HepG2 (cell line): ENCODE measurements around the gene CPNE8. TPM values are rescaled to one million over a fixed set of nuclear protein-coding genes. Genes with fewer than 3 reads are reported as not detected.

Experiments
- ATAC-seq: fragments of 200-7000 bp; cut with Tn5 transposase; 3 replicates; pipeline ENCODE4 v1.9.1; 2020; ENCODE audit warnings: mild to moderate bottlenecking, moderate library complexity
- BruUV-seq: library from RNA; stranded (reverse); fragments of 400-500 nt; replicated peaks from 2 replicates; lab custom pipeline; 2021; lab: Mats Ljungman, UMichigan
- CTCF ChIA-PET: fragments of 300-600 bp; formaldehyde crosslinking; extraction: SDS; loops from one replicate; lab custom pipeline; 2021; ENCODE audit warnings: low total read pairs, inconsistent platforms, low intra/inter-chr PET ratio; lab: Yijun Ruan, JAX
- POLR2A ChIA-PET: fragments of 350-600 bp; sonication (Branson Sonifier 250); formaldehyde crosslinking; loops from one replicate; lab custom pipeline; 2020; ENCODE audit warnings: antibody characterized with exemption, inconsistent platforms; lab: Yijun Ruan, JAX
- DNase-seq: peaks from one replicate; pipeline ENCODE4 v3.0.0-alpha.2; 2015; ENCODE audit warnings: low spot score
- FAIRE-seq: peaks from 3 replicates; lab custom pipeline; 2011; peaks lifted over from hg19 to GRCh38; lab: Jason Lieb, UNC
- H2AFZ ChIP-seq: one replicate; pipeline ENCODE4 v1.6.1; 2011; ENCODE audit warnings: low read length, inconsistent platforms
- H3K27ac ChIP-seq: fragments of 300-600 bp; 3 replicates; pipeline ENCODE4 v1.8.0; 2011; ENCODE audit warnings: mixed run types, mild to moderate bottlenecking, mixed read lengths, low read length, inconsistent platforms; ENCODE audit not compliant: insufficient read depth; ENCODE audit errors: extremely low read length
- H3K27me3 ChIP-seq, 2 experiments: fragments of 200-600 bp in 1 of 2; 2 replicates in 1 of 2; 3 replicates in 1 of 2; pipeline versions ENCODE4 v1.6.0 to v1.8.0; 2011; ENCODE audit warnings: low read length in 2 of 2, mild to moderate bottlenecking in 2 of 2, moderate library complexity in 2 of 2, inconsistent platforms in 1 of 2; ENCODE audit not compliant: insufficient read depth in 2 of 2, control insufficient read depth in 1 of 2
- H3K36me3 ChIP-seq, 2 experiments: fragments of 200-600 bp in 1 of 2; replicated peaks in 1 of 2; 2 replicates in 1 of 2; 3 replicates in 1 of 2; pipeline versions ENCODE4 v1.5.1 to v1.8.0; 2011; ENCODE audit warnings: low read length in 2 of 2, inconsistent platforms in 1 of 2; ENCODE audit not compliant: insufficient read depth in 2 of 2, control insufficient read depth in 1 of 2
- H3K4me1 ChIP-seq: 2 replicates; pipeline ENCODE4 v1.5.1; 2012; ENCODE audit warnings: low read length, inconsistent platforms; ENCODE audit not compliant: insufficient read depth
- H3K4me2 ChIP-seq: 2 replicates; pipeline ENCODE4 v1.6.0; 2011; ENCODE audit warnings: low read depth, low read length, inconsistent platforms
- H3K4me3 ChIP-seq, 3 experiments: fragments of 200-600 bp in 1 of 3; sonication (generic), shearing (Covaris generic) in 1 of 3; replicated peaks in 1 of 3; 2 replicates each; pipeline ENCODE4 v1.5.1; 2011 to 2016; ENCODE audit warnings: low read length in 3 of 3, inconsistent platforms in 2 of 3, low read depth in 2 of 3, mild to moderate bottlenecking in 2 of 3, control low read depth in 1 of 3, mixed read lengths in 1 of 3; ENCODE audit not compliant: insufficient read depth in 1 of 3
- H3K79me2 ChIP-seq: one replicate; pipeline ENCODE4 v1.6.1; 2011; ENCODE audit warnings: low read length, inconsistent platforms; ENCODE audit not compliant: insufficient read depth
- H3K9ac ChIP-seq: 2 replicates; pipeline ENCODE4 v1.6.0; 2011; ENCODE audit warnings: mild to moderate bottlenecking, low read depth, low read length, inconsistent platforms; ENCODE audit not compliant: insufficient read depth
- H3K9me3 ChIP-seq: 2 replicates; pipeline ENCODE4 v1.5.1; 2012; ENCODE audit warnings: mild to moderate bottlenecking, low read length
- H4K20me1 ChIP-seq: 2 replicates; pipeline ENCODE4 v1.6.0; 2011; ENCODE audit warnings: inconsistent platforms, mild to moderate bottlenecking, low read length, moderate library complexity; ENCODE audit not compliant: insufficient read depth
- CBFB ChIP-seq: sonication (generic); formaldehyde crosslinking; IDR thresholded peaks from 2 replicates; pipeline ENCODE4 v1.4.0; 2020; ENCODE audit warnings: missing genetic modification reagents
- FOSL1 ChIP-seq: sonication (generic); formaldehyde crosslinking; IDR thresholded peaks from 2 replicates; pipeline ENCODE4 v1.9.0; 2021; ENCODE audit warnings: missing genetic modification reagents, borderline replicate concordance
- MAFF ChIP-seq: IDR thresholded peaks from 2 replicates; pipeline ENCODE4 v1.6.1; 2011; ENCODE audit warnings: low read depth, low read length, improper control_type of control experiment
- NAIF1 ChIP-seq: sonication (generic); formaldehyde crosslinking; IDR thresholded peaks from 2 replicates; pipeline ENCODE4 v1.5.0; 2020; ENCODE audit warnings: mild to moderate bottlenecking, missing genetic modification reagents, borderline replicate concordance
- NFATC3 ChIP-seq: sonication (generic); formaldehyde crosslinking; IDR thresholded peaks from 2 replicates; pipeline ENCODE4 v1.5.1; 2020; ENCODE audit warnings: mild to moderate bottlenecking, missing genetic modification reagents
- RAD51 ChIP-seq: fragments of 450-650 bp; IDR thresholded peaks from 2 replicates; pipeline ENCODE4 v1.6.1; 2016; ENCODE audit warnings: borderline replicate concordance
- ZKSCAN1 ChIP-seq: fragments of 150-350 bp; IDR thresholded peaks from 2 replicates; pipeline ENCODE4 v1.6.1; 2014; ENCODE audit warnings: low read length
- ZNF451 ChIP-seq: sonication (generic); formaldehyde crosslinking; IDR thresholded peaks from 2 replicates; pipeline ENCODE4 v1.5.0; 2020; ENCODE audit warnings: mild to moderate bottlenecking, missing genetic modification reagents
- ZNF510 ChIP-seq: sonication (generic); formaldehyde crosslinking; IDR thresholded peaks from 2 replicates; pipeline ENCODE4 v1.4.0; 2020; ENCODE audit warnings: low read depth, mild to moderate bottlenecking, missing genetic modification reagents
- ZNF563 ChIP-seq: sonication (generic); formaldehyde crosslinking; IDR thresholded peaks from 2 replicates; pipeline ENCODE4 v1.8.0; 2022; ENCODE audit warnings: mild to moderate bottlenecking, moderate library complexity, missing genetic modification reagents
- ZNF766 ChIP-seq: sonication (generic); formaldehyde crosslinking; IDR thresholded peaks from 2 replicates; pipeline ENCODE4 v1.5.0; 2020; ENCODE audit warnings: missing genetic modification reagents, borderline replicate concordance
- WGBS: methylation state at CpG from one replicate; pipeline ENCODE4 v1.1.6; 2017; ENCODE audit warnings: low lambda C conversion rate; 5-methylcytosine and 5-hydroxymethylcytosine counted together
- in situ Hi-C: cut with HindIII; loops from 2 replicates; pipeline ENCODE4 v1.10.0; 2017; ENCODE audit warnings: low pct_unique_long_range_greater_than_20kb; ENCODE audit not compliant: extremely low pct_ligation_motif_present
- intact Hi-C: fragments of 100-400 bp; cut with micrococcal nuclease; formaldehyde crosslinking; loops from one replicate; pipeline ENCODE4 v1.10.0; 2022; ENCODE audit not compliant: unreplicated experiment
- polyA plus RNA-seq, 8 experiments: library from polyadenylated mRNA; depleted of rRNA in 3 of 8; stranded (reverse) in 7 of 8; unstranded in 1 of 8; fragments of >200 nt; fragmentation: Illumina TruSeq in 4 of 8; extraction: Trizol in 4 of 8; gene quantifications; 2 replicates each; pipeline versions ENCODE4 v1.2.1 to v1.2.3, GENCODE V29; 2011 to 2016; ENCODE audit warnings: low read depth in 4 of 8, missing spikeins in 1 of 8, mixed read lengths in 1 of 8; ENCODE audit not compliant: insufficient read depth in 1 of 8
- total RNA-seq, 5 experiments: library from RNA; depleted of rRNA; stranded (reverse); fragments of >200 nt; fragmentation: Illumina TruSeq; extraction: Trizol; gene quantifications; 2 replicates each; pipeline ENCODE4 v1.2.3, GENCODE V29; 2016; ENCODE audit warnings: low read depth in 1 of 5
- TF ChIP-seq, protein P1 (sequence below): sonication (generic); formaldehyde crosslinking; IDR thresholded peaks from 2 replicates; pipeline ENCODE4 v1.4.0; 2020; ENCODE audit warnings: low read depth, mild to moderate bottlenecking, missing genetic modification reagents
- TF ChIP-seq, protein P2 (sequence below): sonication (generic); formaldehyde crosslinking; IDR thresholded peaks from 2 replicates; pipeline ENCODE4 v1.4.0; 2020; ENCODE audit warnings: missing genetic modification reagents
- TF ChIP-seq, protein P3 (sequence below): sonication (generic); formaldehyde crosslinking; IDR thresholded peaks from 2 replicates; pipeline ENCODE4 v1.4.0; 2020; ENCODE audit warnings: missing genetic modification reagents

The CPNE8 gene
- total and polyA plus RNA-seq, 2 of the 13 experiments (the other 11 are each of a cell fraction or from before 2014, with no cell fraction given), result 2.4 to 2.7 TPM

DNA sequence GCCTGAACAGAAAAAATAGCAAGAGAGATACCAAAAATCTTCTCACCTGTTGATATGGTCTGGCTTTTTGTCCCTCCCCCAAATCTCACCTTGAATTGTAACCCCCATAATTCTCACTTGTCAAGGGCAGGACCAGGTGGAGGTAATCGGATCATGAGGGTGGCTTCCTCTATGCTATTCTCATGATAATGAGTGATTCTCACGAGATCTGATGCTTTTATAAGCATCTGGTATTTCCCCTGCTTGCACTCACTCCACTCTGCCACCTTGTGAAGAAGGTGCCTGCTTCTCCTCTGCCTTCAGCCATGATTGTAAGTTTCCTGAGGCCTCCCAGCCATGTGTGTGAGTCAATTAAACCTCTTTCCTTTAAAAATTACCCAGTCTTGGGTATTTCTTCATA, 291.2 kb downstream of the CPNE8 start:
- H3K4me3 ChIP-seq, result no peak overlapping the region
- H3K27me3 ChIP-seq, result no peaks in the 10 kb centered on the region
- H3K79me2 ChIP-seq, result no peaks in the 10 kb centered on the region
- no peak for FAIRE-seq
- TF ChIP-seq ZNF766 (CRISPR knock-in tag) (no peak), MAFF (no peak), NAIF1 (CRISPR knock-in tag) (no peak), CBFB (CRISPR knock-in tag) (no peak), NFATC3 (CRISPR knock-in tag) (no peak), ZNF451 (CRISPR knock-in tag) (no peak), RAD51 (no peak), FOSL1 (CRISPR knock-in tag) (no peak), ZNF563 (CRISPR knock-in tag) (no peak), ZKSCAN1 (no peak), ZNF510 (CRISPR knock-in tag) (no peak)
- TF ChIP-seq, protein P1, sequence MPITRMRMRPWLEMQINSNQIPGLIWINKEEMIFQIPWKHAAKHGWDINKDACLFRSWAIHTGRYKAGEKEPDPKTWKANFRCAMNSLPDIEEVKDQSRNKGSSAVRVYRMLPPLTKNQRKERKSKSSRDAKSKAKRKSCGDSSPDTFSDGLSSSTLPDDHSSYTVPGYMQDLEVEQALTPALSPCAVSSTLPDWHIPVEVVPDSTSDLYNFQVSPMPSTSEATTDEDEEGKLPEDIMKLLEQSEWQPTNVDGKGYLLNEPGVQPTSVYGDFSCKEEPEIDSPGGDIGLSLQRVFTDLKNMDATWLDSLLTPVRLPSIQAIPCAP (CRISPR knock-in tag), result no peak
- TF ChIP-seq, protein P2, sequence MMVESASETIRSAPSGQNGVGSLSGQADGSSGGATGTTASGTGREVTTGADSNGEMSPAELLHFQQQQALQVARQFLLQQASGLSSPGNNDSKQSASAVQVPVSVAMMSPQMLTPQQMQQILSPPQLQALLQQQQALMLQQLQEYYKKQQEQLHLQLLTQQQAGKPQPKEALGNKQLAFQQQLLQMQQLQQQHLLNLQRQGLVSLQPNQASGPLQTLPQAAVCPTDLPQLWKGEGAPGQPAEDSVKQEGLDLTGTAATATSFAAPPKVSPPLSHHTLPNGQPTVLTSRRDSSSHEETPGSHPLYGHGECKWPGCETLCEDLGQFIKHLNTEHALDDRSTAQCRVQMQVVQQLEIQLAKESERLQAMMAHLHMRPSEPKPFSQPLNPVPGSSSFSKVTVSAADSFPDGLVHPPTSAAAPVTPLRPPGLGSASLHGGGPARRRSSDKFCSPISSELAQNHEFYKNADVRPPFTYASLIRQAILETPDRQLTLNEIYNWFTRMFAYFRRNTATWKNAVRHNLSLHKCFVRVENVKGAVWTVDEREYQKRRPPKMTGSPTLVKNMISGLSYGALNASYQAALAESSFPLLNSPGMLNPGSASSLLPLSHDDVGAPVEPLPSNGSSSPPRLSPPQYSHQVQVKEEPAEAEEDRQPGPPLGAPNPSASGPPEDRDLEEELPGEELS (CRISPR knock-in tag), result no peak
- TF ChIP-seq, protein P3, sequence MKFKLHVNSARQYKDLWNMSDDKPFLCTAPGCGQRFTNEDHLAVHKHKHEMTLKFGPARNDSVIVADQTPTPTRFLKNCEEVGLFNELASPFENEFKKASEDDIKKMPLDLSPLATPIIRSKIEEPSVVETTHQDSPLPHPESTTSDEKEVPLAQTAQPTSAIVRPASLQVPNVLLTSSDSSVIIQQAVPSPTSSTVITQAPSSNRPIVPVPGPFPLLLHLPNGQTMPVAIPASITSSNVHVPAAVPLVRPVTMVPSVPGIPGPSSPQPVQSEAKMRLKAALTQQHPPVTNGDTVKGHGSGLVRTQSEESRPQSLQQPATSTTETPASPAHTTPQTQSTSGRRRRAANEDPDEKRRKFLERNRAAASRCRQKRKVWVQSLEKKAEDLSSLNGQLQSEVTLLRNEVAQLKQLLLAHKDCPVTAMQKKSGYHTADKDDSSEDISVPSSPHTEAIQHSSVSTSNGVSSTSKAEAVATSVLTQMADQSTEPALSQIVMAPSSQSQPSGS (CRISPR knock-in tag), result no peak
- TF ChIP-seq, all 625 proteins: peak for 0
- intact Hi-C loops, result no loop called here
- H3K4me2 ChIP-seq, result no peak overlapping the region
- 0% methylated on average over 2 of the region's 2 CpGs for WGBS
- no peak overlapping the region for H3K27ac ChIP-seq
- DNase-seq (no peak), ATAC-seq (no peak)
- no peaks in the 10 kb centered on the region for H4K20me1 ChIP-seq
- H3K9me3 ChIP-seq, result no peaks in the 10 kb centered on the region; the same call in 1 of the 2 replicates
- no peak overlapping the region for H3K9ac ChIP-seq
- H3K36me3 ChIP-seq, result no peaks in the 10 kb centered on the region
- POLR2A ChIA-PET, result no interaction called here
- H3K4me1 ChIP-seq, result no peaks in the 10 kb centered on the region
- in situ Hi-C loops, result no loop called here
- H2AFZ ChIP-seq, result no peak overlapping the region
- no TSS peak for BruUV-seq
- CTCF ChIA-PET, result no interaction called here
